ENCODE results near the gene ACOT7.

The ACOT7 gene

DNA sequence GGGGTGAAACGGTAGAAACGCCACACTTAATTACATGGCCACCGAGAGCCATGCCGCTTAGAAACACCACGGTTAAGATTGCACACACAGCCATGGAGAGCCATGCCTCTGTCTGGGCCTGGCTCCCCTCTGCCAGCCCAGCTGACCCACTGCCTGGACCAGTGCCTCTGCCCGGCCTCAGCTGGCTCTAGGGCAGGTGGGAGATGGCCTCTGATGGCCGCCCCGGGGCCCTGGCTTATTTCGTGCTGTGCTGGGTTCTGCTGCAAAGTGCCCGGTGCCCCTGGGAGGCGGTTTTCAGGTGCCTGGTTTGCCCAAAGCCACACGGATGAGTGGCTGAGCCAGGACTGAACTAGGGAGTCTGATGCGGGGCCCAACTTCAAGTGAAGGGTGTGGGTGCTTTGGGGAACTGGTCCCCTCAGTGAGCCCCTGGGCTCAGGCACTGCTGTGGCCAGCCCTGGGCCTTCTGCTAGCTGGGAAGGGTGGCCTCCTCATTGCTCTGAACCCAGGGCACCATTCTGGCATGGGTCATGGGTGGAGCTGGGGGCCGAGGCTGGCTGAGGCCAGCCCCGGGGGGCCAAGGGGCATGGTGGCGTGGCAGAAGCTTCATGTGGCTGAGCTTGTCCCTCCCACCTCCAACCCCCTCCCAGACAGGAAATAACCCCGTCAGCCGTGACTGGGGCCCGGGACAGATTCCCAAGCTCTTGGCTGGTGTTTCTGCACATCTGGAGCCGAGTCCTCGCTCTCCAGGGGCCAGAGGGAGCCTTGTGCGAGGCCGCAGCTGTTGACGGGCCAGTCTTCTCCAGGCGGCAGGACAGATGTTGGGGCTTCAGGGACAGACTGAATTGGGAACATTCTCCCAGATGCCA, 130.8 kb downstream of the ACOT7 start:
- no peak for DNase-seq

DNA sequence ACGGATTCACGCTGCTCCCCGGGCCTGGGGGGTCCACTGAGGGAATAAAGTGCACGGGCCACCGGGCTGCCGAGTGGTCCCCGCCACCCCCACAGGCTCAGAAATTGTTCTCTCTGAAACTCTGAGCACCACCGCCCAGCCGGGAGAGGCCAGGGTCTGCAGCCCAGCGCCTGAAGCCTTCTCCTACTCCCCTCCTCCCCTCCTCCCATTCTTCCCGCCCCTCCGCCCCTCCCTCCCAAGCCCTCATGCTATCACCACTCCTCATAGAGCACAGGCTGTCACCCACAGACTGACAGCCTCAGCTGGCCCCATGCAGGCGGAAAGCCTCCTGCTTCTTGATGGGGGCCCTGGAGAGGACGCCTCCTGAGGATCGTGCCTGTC, 132.0 kb downstream of the ACOT7 start:
- no peak for DNase-seq

DNA sequence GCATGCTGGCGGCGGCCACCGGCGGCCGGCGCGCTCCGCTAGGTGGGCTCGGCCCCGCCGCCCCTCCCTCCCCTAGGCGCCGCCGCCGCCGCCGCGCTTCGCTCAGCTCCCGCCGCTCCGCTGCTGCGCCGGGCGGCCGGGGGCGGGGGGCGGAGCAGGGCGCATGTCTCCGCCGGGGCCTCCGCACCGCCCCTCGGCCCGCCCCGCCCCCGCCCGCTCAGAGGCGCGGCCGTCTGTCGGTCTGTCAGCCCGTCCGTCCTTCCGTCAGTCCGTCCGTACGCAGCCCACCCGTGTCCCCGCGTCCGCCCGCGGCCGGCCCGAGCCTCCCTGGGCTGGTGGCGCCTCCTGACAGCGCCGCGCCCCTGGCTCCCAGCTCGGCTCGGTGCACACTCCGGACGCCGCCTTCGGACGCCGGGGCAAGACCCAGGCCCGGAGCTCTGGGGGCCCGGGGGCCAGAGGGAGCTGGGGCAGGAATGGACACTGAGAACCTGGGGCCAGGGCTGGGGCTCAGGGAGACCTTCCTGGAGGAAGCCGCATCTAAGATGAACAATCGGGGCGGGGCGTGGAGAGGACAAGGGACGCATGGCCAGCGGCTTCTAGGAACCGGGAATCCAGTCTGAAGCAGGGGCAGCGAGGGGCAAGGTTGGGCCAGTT, 132.5 kb downstream of the ACOT7 start, which contains the start of gene GPR153:
TSS of gene GPR153 (minus strand) at position 138 of the 654 bp plus-strand sequence. CDS start 6,193 bp downstream, outside the sequence.
- DNase-seq = peak; percentile 58

DNA sequence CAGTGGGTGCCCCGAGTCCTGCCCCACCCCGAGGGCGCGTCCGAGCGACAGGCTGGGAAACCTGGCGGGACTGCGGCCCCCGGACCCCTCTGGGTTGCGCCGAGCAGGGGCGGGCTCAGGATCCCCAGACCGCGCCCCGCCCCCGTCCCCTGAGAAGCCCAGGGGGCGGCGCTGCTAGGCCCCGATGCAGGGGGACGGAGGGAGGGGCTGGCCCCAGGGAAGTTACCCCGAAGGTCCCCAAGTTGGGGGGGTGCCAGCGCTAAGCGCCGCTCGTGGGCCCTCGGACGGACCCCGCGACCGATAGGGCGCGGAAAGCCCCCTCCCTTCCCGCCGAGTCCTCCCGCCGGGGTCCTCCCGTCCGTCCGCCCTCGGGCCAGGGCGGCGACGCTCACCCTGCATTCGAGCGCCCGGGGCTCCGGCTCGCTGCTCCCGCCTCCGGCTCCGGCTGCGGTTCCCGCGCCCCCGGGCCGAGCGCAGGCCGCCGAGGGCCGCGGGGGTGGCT, 133.1 kb downstream of the ACOT7 start:
- DNase-seq = no peak

DNA sequence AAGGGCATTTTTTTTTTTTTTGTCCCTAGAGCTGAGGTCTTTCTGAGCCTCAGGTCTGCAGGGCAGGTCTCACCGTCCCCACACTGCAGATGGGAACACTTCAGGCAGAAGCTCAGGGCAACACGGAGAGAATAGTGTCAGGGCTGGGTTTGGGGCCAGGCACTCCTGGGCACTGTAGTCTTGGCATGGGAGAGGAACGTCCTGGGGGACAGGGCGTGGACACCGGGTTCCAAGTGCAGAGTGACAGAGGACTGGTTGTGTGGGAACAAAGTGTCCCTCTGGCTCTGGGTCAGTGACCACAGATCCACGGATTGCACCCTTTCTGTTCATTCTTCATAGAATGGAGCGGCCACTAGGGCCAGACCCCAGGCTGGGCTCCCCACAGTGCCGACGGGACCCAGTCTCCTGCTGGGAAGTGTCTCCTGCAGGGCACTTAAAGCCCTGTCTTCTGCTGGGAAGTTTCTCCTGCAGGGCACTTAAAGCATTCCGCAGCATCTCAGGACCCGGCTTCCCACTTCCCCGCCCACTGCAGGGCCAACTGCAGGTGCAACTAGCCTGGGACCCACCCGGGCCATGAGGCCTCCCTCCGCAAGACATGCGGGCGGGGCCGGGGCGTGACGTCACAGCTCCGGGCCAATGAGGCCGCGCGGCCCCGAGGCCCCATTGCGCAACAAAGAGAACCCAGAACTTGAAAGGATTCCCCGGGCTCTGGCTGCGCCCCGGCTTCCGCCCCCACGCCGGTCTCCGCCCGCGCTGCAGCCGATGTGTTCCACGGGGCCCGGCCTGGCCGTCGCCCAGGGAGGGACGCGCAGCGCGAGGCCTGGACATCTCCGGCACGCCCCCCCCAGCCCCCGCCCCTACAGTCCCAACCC, 133.8 kb downstream of the ACOT7 start:
- peak; percentile 90 for DNase-seq

DNA sequence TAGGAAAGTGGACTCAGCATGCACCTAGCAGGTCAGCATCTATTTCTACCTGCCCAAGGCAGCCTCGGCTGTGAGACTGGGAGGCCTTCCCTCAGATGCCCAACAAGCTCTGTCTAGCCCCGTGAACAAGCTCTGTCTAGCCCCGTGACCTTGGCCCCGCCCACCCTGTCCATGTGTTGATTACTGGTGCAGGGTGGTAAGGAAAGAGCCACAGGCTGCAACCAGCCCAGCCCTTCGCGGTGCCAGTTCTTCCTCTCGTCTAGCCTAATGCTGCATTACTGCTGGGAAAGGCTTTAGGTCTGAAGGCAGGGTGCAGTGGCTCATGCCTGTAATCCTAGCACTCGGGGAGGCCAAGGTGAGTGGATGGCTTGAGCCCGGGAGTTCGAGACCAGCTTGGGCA, 134.9 kb downstream of the ACOT7 start:
- peak; percentile 74 for DNase-seq

DNA sequence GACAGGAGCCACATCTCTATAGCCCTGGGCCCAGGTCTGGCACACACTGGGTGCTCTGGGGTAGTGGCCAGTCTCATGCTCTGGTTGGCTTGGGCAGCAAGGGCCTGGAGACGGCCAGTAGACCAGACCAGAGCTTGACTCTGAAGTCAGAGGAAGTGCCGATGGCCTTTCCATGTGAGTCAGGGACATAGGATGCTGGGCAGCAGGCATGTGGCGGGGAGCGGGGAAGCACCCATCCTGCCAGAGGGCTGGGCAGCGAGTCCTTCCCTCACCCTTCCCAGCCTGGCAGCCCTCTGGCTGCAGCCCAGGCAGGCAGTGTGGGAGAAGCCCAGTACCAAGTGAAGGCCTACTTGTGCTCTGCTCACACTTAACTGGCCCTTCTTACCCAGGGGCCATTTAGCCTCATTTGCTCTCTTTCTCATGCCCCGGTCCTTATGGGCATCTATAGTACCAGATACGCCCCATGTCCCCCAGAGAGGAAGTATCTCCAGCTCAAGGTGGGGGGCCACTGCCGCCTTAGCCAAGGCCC, 136.0 kb downstream of the ACOT7 start:
- DNase-seq = no peak

DNA sequence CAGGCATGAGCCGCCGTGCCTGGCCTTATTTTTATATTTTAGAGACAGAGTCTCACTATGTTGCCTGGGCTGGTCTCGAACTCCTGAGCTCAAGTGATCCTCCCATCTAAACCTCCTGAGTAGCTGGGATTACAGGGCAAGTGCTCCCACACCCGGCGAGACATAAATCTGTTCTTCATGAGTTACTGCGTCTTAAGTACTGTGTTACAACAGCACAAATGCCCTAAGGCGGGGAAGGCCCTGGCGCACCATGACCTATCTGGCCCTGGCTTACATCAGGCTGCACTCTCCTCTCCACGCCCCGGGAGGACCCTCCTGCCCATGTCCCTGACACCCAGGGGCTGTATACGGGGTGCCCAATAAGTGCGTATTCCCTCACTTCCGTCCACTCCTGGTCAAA, 136.9 kb downstream of the ACOT7 start:
- no peak for DNase-seq

DNA sequence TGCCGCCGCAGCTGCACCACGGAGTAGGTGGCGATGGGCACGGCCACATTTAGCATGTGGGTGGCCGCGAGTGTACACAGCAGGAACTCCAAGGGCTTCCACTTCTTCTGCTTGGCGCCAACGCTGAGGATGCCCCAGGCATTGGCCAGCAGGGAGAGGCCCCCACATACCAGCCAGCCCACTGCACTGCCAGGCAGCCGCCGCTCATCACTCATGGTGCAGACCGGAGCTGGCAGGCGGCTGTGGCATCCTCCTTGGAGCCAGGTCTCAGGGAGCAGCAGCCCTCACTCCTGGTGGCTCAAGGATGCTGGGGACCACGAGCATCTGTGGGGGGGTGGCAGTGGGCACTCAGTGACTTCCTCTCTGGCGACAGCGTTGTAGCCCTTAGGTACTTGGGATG, 138.9 kb downstream of the ACOT7 start:
- no peak for DNase-seq

DNA sequence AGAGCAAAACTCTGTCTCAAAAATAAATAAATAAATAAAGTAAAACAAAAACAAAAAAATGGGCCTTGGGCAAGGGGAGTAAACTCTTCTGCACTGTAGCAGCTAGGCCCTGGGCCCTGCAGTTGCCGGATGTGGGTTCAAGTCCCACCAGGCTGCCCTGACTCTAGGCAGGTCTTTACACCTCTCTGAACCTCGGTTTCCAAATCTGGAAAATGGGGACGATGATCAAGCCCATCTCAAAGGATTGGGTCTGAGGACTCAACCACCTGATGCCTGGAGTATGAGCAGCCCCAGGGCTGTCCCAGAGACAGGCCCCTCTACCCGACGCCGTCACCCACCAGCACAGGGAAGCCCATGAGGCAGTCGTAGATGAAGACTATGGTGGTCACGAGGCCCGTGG, 140.2 kb downstream of the ACOT7 start:
- DNase-seq = no peak

DNA sequence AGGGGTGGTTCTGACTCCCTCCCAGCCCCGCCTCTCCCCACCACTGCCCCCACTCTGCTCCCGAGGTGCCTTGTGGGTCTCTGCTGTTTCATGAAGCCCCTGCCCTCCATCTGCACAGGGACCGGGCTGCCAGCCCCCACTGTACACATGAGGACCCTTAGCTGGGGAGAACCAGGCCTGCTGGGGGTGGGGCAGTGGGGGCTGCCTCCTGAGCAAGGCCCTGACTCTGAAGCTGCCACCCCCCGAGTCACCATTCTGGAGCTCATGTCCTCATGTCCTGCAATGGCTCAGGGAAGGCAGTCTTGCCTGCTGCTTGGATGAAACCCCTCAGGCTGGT, 141.2 kb downstream of the ACOT7 start:
- no peak for DNase-seq

DNA sequence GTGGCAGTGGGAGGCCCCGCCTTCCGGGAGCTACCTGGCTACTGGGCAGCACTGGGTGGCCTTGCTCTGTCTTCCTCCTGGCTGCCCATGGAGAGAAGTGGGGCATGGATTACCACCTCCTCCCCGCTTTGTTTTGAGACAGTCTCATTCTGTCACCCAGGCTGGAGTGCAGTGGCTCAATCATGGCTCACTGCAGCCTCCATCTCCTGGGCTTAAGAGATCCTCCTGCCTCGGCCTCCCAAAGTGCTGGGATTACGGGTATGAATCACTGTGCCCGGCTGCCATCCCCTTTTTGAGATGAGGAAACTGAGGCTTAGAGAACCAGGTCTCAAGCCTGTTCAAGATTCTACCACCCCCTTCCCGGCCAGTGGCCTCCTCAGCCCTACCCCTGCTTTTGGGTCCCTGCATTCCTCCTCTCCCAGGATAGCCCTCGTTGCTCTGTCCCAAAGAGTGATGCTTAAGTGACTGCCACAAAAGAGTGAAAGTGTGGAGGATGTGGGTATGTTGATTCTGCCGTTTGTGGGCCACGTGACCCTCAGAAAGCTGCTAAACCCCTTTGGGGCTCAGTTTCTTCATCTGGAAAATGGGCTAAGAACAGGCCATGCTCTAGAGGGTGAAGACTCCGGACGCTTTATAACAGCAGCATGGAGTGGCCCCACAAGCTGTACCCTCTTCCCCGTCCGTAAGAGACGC, 141.7 kb downstream of the ACOT7 start:
- no peak for DNase-seq

DNA sequence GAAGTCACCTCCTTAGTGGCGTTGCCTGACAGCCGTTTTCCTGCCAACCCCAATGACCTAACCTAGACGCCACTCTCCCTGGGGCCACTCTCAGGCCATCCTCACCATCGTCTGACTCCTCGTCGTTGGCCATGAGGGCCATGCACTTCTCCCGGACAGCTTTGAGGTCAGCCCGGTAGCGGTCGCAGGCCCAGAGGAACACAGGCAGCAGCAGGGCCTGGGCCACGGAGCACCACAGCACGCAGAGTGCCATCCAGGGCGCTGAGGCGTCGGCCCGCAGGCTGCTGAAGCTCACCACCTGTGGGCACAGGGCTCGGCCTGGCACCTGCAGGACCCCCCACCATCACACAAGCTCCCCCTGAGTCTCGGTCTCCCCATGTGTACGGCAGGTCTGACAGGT, 142.3 kb downstream of the ACOT7 start:
- DNase-seq = no peak

DNA sequence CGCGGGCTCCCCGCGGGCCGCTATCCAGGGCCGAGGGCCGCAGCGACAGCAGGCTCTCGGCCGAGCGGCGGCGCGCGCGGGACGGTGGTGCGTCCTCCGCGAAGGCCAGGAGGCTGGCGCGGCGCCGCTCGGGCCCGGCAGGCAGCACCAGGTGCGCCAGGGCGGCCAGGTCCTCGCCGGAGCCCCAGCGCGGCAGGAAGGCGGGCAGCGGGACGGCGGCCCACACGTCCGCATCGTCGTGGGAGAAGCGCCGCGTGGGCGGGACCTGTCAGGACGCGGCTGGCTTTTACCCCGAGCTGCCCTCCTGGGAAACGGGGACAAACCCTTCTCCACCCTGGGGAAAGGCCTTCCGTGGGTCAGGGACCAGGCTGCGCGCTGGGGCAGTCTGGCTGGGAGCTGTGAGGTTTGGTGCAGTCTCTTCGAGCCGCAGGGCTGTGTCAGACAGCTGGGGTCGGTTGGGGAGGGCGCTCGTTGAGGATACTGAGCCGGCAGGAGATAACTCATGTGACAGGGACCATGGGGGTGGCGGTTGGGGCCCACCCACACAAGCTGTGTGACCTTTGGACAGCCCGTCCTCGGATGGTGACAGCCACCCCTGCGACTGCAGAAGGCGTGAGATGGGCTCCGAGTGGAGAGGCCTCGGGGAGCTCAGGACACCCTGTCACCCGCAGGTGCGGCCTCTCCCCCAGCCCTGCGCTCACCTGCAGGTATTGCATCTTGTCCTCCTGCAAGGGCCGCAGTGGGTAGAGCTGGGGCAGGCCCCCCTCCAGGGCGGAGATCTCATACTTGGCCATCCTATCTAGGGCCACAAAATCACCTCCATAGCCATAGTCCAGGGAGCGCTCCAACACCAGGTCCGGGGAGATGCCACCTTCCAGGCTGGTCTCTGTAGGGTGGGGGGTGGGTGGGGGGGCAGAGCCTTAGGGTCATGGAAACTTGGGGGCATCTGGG, 143.6 kb downstream of the ACOT7 start:
- DNase-seq = no peak

DNA sequence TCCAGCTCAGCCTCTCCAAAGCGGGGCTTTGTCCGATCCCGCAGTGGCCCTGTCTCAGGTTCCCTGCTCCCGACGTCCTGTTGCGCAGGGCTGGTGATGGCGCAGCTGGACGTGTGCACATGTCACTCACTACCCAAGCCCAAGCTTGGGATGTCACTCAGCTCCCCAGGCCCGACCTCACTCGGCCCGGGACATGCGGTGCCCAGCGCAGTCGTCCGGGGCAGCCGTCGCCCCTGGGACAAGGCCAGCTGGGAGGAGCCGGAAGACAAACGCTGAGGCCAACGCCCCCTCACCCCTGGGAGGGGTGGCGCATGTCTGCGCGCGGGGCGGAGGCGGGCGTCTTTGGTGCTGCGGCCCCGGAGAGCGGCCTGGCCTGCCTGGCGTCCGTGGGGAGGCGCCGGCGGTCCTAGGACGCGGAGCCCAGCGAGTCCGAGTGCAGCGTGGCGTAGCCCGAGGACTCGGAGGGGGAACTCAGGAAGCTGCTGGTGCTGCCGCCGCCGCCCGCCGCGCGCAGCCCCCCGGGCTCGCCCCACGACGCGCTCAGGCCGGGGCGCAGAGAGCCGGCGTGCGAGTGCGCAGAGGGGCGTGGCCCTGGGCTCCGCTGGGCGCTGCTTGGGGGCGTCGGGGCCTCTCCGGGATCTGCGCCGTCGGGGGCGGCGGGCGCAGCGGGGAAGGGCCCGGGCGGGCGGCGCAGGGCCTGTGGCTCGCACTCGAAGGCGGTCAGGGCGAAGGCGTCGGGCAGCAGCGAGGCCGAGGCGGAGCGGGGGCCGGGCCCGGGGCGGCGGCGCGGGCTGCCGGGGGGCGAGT, 144.4 kb downstream of the ACOT7 start:
- no peak for DNase-seq

DNA sequence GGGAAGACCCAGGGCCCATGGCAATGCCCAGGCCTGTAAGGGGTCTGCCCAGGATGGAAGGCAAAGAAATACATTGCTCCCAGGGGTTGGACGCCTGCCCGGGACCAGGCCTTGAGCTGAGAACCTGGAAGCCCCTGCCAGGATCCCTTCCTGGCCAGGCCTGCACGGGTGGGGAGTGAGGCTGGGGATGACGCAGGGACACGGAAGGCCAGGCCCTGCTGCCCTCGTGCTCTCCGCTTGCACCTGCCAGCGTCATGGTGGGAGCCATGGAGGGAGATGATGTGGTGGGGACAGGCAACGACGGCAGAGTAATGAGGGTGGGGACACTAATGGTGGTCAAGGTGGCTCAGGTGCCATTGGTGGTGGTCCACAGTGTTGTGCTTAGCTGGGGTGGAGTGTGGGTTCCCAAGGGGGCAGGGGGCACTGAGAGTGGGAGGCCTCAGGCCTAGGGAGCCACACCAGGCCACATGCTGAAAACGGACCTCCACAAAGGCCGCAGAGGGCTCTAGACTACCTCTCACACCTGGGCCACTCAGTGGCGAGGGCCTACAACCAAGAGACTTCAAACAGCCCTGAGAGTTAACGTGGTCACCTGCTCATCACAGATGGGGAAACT, 145.3 kb downstream of the ACOT7 start:
- no peak for DNase-seq

DNA sequence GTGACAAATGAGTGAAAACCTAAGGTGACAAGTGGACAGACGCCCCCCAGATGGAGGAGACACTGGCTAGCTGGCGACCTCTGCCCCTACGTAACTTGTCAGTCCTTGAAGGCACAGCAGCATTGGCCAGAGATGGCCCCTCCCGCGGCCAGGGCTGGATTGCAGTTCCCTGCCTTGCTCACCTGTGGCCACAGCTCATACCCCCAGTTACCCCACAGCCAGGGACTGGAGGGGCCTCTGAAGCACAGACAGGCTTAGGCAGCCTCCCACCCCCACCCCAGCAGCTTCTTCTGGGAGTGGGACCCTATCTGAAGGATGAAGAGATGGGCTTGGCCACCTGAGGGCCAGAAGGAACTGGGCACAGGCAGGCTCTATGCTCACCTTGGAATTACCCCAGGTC, 145.9 kb downstream of the ACOT7 start:
- DNase-seq = no peak

DNA sequence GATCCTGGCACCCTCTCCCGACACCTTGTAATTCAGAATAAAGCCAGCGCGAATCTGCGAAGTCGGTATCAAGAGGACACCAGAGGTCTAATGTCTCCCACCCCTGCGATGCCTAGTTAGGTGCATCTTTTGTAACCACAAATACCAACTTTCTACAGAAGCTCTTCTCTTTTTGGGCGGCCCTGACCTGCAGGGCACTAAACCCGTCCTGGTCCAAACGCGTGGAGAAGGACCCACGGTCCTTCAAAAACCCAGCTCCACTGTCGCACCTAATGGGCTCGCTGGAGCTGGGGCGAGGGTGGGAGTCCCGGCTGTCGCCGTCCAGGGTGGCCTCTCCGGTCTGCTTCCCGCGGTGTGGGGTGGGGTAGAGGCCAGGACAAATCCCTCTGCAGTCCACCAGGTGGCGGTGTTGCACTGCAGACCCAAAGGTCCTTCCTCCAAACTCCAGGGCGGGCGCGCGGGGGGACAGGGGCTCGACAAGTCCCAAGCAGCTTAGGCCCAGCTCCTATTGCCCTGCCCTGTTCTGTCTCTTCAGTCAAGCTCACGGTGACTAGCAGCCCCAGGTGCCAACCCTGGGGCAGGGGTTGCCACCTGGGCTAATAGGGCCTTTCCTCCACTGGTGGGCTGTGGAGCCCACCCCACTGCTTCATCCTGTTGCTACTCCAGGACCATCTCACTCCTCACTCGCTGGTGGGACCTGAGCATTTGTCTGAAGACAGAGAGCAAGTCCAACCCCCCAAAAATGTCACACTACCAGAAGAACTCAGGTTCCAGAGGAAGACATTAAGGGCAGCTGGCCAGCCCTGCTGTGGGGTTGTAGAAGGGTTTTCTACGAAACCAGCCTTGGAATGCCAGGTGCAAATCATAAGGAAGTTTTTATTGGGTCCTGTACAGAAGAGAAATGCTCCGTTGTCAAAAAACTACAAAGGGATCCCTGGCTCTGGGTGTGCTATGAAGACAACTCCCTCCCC, 146.8 kb downstream of the ACOT7 start:
- peak; percentile 84 for DNase-seq
